ENCODE measurements around the gene BTBD16. TPM values are rescaled to one million over a fixed set of nuclear protein-coding genes. Genes with fewer than 3 reads are reported as not detected.

BTBD16 gene
- total and polyA plus RNA-seq, 3 donors from 2014 or later = 4.9 to 21.3 (median 5.3) TPM

DNA sequence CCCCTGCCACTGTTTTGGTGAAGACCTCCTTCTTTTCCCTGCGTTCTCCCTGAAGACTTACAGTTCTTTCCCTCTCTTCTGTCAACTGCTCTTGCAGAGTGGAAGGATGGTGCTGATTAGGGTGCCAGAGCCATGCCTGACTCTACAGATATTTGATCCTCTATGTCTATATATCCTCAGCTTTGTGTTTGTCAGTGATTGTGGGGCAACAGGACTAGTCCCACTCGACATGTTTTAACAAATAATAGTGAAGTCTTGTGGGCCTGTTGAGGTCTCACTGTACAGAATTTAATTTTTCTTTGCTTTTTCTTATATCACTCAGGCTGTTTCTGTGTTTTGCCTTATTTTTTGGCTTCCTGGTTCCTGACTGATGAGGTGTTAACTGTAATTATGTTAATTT is 108.4 kb downstream of the BTBD16 start:
- no peak for TF ChIP-seq POLR2A (IDR thresholded peaks at IDR 0.05)
- TF ChIP-seq, protein P1, sequence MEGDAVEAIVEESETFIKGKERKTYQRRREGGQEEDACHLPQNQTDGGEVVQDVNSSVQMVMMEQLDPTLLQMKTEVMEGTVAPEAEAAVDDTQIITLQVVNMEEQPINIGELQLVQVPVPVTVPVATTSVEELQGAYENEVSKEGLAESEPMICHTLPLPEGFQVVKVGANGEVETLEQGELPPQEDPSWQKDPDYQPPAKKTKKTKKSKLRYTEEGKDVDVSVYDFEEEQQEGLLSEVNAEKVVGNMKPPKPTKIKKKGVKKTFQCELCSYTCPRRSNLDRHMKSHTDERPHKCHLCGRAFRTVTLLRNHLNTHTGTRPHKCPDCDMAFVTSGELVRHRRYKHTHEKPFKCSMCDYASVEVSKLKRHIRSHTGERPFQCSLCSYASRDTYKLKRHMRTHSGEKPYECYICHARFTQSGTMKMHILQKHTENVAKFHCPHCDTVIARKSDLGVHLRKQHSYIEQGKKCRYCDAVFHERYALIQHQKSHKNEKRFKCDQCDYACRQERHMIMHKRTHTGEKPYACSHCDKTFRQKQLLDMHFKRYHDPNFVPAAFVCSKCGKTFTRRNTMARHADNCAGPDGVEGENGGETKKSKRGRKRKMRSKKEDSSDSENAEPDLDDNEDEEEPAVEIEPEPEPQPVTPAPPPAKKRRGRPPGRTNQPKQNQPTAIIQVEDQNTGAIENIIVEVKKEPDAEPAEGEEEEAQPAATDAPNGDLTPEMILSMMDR (IDR thresholded peaks at IDR 0.05) = no peak
- H3K9me3 ChIP-seq = no peaks in the 10 kb centered on the region
- intact Hi-C loops (cut with DNase I; ENCODE audit: low total_unique reads) = no loop called here
- WGBS, 2 donors = 92 to 100% methylated on average over 2 of the region's 2 CpGs
- H3K36me3 ChIP-seq (ENCODE audit: low read depth, missing control alignments) = no peaks in the 10 kb centered on the region
- H3K4me3 ChIP-seq = no peak overlapping the region
- H3K27ac ChIP-seq = no peak overlapping the region
- no peaks in the 10 kb centered on the region for H3K27me3 ChIP-seq
- peaks cover 6% of the 10 kb centered on the region for H3K4me1 ChIP-seq
- DNase-seq = no peak

DNA sequence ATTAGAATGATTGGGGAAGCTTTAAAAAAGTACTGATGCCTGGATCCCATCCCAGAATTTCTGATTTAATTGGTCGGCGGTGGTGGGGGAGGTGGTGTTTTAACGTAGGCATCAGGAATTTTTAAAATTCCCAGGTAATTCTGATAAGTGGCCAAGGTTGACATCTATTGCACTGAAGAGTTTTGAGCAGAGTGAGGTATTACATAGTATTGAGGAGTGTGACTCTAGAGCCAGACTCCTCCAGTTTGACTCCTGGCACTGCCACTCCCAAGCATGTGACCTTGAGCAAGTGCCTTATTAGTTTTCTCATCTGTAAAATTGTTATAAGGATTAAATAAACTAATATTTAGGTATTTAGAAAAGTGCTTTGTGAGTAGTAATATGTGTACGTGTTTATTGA is 109.6 kb downstream of the BTBD16 start:
- Histone ChIP-seq H3K27me3 (no peaks in the 10 kb centered on the region), H3K4me3 (no peak overlapping the region), H3K4me1 (peaks cover 3% of the 10 kb centered on the region), H3K36me3 (ENCODE audit: low read depth, missing control alignments) (no peaks in the 10 kb centered on the region), H3K27ac (no peak overlapping the region), H3K9me3 (no peaks in the 10 kb centered on the region)
- DNase-seq = no peak
- TF ChIP-seq, protein P1 (IDR thresholded peaks at IDR 0.05) = no peak
- TF ChIP-seq POLR2A (IDR thresholded peaks at IDR 0.05) = no peak
- 80 to 84% methylated on average over 4 of the region's 4 CpGs for WGBS, 2 donors
- intact Hi-C loops (cut with DNase I; ENCODE audit: low total_unique reads) = no loop called here

DNA sequence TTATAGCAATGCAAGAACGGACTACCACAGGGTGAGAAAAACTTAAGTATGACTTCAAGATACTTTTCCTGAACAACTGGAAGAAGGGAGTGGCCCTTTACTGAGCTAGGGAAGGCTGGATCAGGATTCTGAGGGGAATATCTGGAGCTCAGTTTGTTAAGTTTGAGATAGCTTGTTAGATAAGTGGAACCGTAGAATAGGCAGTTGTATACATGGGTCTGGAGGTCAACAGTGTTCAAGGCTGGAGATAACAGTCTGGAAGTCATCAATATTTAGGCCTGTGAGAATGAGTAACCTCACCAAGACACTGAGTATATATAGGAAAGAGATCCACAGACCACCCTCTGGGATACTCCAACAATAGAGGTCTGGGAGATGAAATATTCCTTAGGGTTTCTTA is 110.6 kb downstream of the BTBD16 start:
- 68 to 84% methylated on average over 2 of the region's 2 CpGs for WGBS, 2 donors
- no peaks in the 10 kb centered on the region for H3K36me3 ChIP-seq (ENCODE audit: low read depth, missing control alignments)
- no peaks in the 10 kb centered on the region for H3K9me3 ChIP-seq
- no peak for TF ChIP-seq POLR2A (IDR thresholded peaks at IDR 0.05)
- TF ChIP-seq, protein P1 (IDR thresholded peaks at IDR 0.05) = no peak
- no peak overlapping the region for H3K27ac ChIP-seq
- no peaks in the 10 kb centered on the region for H3K4me1 ChIP-seq
- no peak for DNase-seq
- no peaks in the 10 kb centered on the region for H3K27me3 ChIP-seq
- intact Hi-C loops (cut with DNase I; ENCODE audit: low total_unique reads) = no loop called here
- no peak overlapping the region for H3K4me3 ChIP-seq

DNA sequence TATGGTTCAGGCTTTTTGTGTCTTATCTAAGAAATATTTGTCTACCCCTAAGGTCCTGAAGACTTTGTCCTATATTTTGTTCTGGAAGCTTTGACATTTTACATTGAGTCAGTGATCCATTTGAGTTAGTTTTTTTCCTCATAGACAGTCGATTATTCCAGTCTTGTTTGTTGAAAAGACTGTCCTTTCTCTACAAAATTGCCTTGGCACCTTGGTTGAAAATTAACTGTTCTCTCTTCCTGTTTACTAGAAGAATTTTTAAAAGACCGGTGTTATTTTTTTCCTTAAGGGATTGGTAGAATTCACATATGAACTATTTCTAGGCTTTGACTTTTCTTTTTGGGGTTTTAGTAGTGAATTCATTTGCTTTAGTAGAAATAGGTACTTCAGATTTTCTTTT is 115.4 kb downstream of the BTBD16 start:
- Histone ChIP-seq H3K27ac (no peak overlapping the region), H3K36me3 (ENCODE audit: low read depth, missing control alignments) (no peaks in the 10 kb centered on the region), H3K4me3 (no peak overlapping the region), H3K9me3 (no peaks in the 10 kb centered on the region), H3K27me3 (no peaks in the 10 kb centered on the region), H3K4me1 (no peaks in the 10 kb centered on the region)
- intact Hi-C loops (cut with DNase I; ENCODE audit: low total_unique reads) = no loop called here
- TF ChIP-seq, protein P1 (IDR thresholded peaks at IDR 0.05) = no peak
- TF ChIP-seq POLR2A (IDR thresholded peaks at IDR 0.05) = no peak
- no peak for DNase-seq
- 47 to 83% methylated on average over 2 of the region's 2 CpGs for WGBS, 2 donors

DNA sequence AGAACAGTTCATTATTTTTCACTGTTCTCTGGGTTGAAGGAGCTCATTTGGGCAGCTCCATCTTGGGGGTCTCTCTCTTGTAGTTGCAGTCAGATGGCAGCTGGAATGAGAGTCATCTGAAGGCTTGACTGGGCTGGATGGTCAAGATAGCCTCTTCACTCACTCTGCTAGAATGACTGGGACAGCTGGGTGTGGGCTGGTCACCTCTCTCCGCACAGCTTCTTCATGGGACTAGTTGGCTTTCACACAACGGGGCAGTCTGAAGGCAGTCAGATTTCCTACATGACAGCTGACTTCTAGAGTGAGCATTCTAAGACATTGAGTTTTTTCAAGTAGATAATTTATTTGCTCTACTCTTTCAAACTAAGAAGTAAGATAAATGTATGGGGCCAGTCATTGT is 116.5 kb downstream of the BTBD16 start:
- Histone ChIP-seq H3K27ac (no peak overlapping the region), H3K27me3 (no peaks in the 10 kb centered on the region), H3K9me3 (no peaks in the 10 kb centered on the region), H3K4me1 (no peaks in the 10 kb centered on the region), H3K4me3 (no peak overlapping the region), H3K36me3 (ENCODE audit: low read depth, missing control alignments) (no peaks in the 10 kb centered on the region)
- no peak for DNase-seq
- TF ChIP-seq, protein P1 (IDR thresholded peaks at IDR 0.05) = no peak
- intact Hi-C loops (cut with DNase I; ENCODE audit: low total_unique reads) = no loop called here
- WGBS, 2 donors = 96% methylated on average over 2 of the region's 2 CpGs

All from testis (tissue), 3 donors.